Pancreas (tissue), 10 donors: ENCODE results near the gene BLOC1S4. TPM values are rescaled to one million over a fixed set of nuclear protein-coding genes. Genes with fewer than 3 reads are reported as not detected.

Source experiments
- ATAC-seq, 4 donors: fragments of 200-7000 bp; cut with Tn5 transposase; one replicate each; pipeline versions ENCODE4 v1.8.0 to v1.9.1; 2020; ENCODE audit warnings: mild to moderate bottlenecking in 4 of 4, moderate library complexity in 4 of 4
- DNase-seq, 6 donors: peaks; one replicate each; pipeline ENCODE4 v3.0.0-alpha.2; 2020
- FAIRE-seq: peaks from 2 replicates; lab custom pipeline; 2012; peaks lifted over from hg19 to GRCh38; lab: Jason Lieb, UNC
- H3K27ac ChIP-seq, 4 donors: fragments of 200-600 bp; sonication (generic); 1 replicate in 3 of 4; 2 replicates in 1 of 4; pipeline versions ENCODE4 v1.5.0 to v1.8.0; 2020
- H3K27me3 ChIP-seq, 4 donors: fragments of 200-600 bp; one replicate each; pipeline ENCODE4 v1.8.0; 2021
- H3K36me3 ChIP-seq, 3 donors: fragments of 200-600 bp; sonication (generic) in 1 of 3; one replicate each; pipeline versions ENCODE4 v1.5.0 to v1.8.0; 2020 to 2021
- H3K4me1 ChIP-seq, 3 donors: fragments of 200-600 bp; one replicate each; pipeline ENCODE4 v1.8.0; 2021
- H3K4me3 ChIP-seq, 4 donors: fragments of 200-600 bp; sonication (generic) in 2 of 4; one replicate each; pipeline versions ENCODE4 v1.5.0 to v1.8.0; 2020 to 2021
- H3K9me3 ChIP-seq, 4 donors: fragments of 200-600 bp; one replicate each; pipeline ENCODE4 v1.8.0; 2021
- CTCF ChIP-seq, 4 donors: fragments of 200-600 bp; sonication (generic) in 3 of 4; IDR thresholded peaks; one replicate each; pipeline versions ENCODE4 v1.5.0 to v1.8.0; 2021; ENCODE audit warnings: antibody characterized with exemption in 4 of 4
- WGBS, 2 donors: extraction: QIAGEN DNeasy Blood & Tissue Kit; methylation state at CpG; one replicate each; pipeline ENCODE4 v1.1.7; 2013; 5-methylcytosine and 5-hydroxymethylcytosine counted together
- intact Hi-C, 3 donors: fragments of 100-400 bp; cut with DNase I; formaldehyde crosslinking; loops; one replicate each; pipeline versions ENCODE4 v1.11.1 to v1.14.2; 2022
- polyA plus RNA-seq, 2 donors: library from polyadenylated mRNA; stranded (reverse); fragments of 200-250 nt; gene quantifications; one replicate each; pipeline ENCODE4 v1.2.3, GENCODE V29; 2013
- total RNA-seq, 6 donors: library from RNA; stranded (reverse); fragmentation: NEBNext Ultra II Directional in 4 of 6; extraction: Animal tissue kit (Norgen Biotek cat#: 25700) in 4 of 6; gene quantifications; one replicate each; pipeline versions ENCODE4 v1.2.1 to v1.2.4, GENCODE V29; 2021 to 2023
- donor health status: healthy with polysubstance abuse.
- donor health status: DM: no; HTN: no; CAD: no; lungs with moderate emphysema.
- donor health status: DM: no; HTN: no; CAD: no.
- donor health status: control.
- donor health status: control.
- donor health status: Bipolar disorder and iron deficiency.
- donor health status: DM: yes; HTN: yes; CAD: no.
- donor health status: DM: no; HTN: no; CAD: no.
- donor health status: DM: no; HTN: no; CAD: no.
- donor health status: DM: yes; HTN: yes; CAD: no.

BLOC1S4 gene
- total and polyA plus RNA-seq, 8 donors = 3.3 to 8.4 (median 5.1) TPM

GRCh38 chr4:6720202-6720699, 4.3 kb downstream of the BLOC1S4 start:
- intact Hi-C loops = loop anchor here (2.0 to 10.0 kb wide), 3 partner anchors 152 to 155 kb away; no protein-coding TSS in a partner anchor
- peak; percentile 30 to 70 (median 60) for ATAC-seq
- DNase-seq = peak; percentile 65 to 97 (median 84)
- Histone ChIP-seq H3K9me3 (no peaks in the 10 kb centered on the region), H3K27ac (no peak overlapping the region), H3K36me3 (no peaks in the 10 kb centered on the region), H3K4me3 (no peak overlapping the region), H3K27me3 (no peaks in the 10 kb centered on the region), H3K4me1 (peaks cover 0 to 16% (median 10%) of the 10 kb centered on the region in 3 donors)
- no peak for FAIRE-seq
- TF ChIP-seq CTCF (IDR thresholded peaks at IDR 0.05) = peak; percentile 61 to 89 (median 86)
- 5% methylated on average over 14 of the region's 14 CpGs for WGBS, 2 donors

- Histone ChIP-seq H3K27ac (no peak overlapping the region), H3K9me3 (no peaks in the 10 kb centered on the region), H3K4me1 (peaks cover 0 to 12% (median 10%) of the 10 kb centered on the region in 3 donors), H3K27me3 (no peaks in the 10 kb centered on the region), H3K4me3 (no peak overlapping the region), H3K36me3 (no peaks in the 10 kb centered on the region)
- FAIRE-seq (no peak), ATAC-seq (no peak), DNase-seq (no peak)
- intact Hi-C loops = loop anchor here (2.0 to 10.0 kb wide), 3 partner anchors 151 to 154 kb away; no protein-coding TSS in a partner anchor
- TF ChIP-seq CTCF (IDR thresholded peaks at IDR 0.05) = no peak
- 92 to 93% methylated on average over 10 of the region's 10 CpGs for WGBS, 2 donors
These were observed 5.1 kb downstream of the BLOC1S4 start for GRCh38 chr4:6721121-6721520.

GRCh38 chr4:6722891-6723290, 6.9 kb downstream of the BLOC1S4 start:
- no peak for TF ChIP-seq CTCF (IDR thresholded peaks at IDR 0.05)
- 87 to 91% methylated on average over 12 of the region's 12 CpGs for WGBS, 2 donors
- Histone ChIP-seq H3K9me3 (no peaks in the 10 kb centered on the region), H3K36me3 (no peaks in the 10 kb centered on the region), H3K4me3 (no peak overlapping the region), H3K4me1 (peaks cover 0 to 2% (median 2%) of the 10 kb centered on the region in 3 donors), H3K27me3 (no peaks in the 10 kb centered on the region), H3K27ac (no peak overlapping the region)
- intact Hi-C loops = loop anchor here in 2 of 3 donors (5.0 to 10.0 kb wide), 2 partner anchors 149 to 152 kb away; no protein-coding TSS in a partner anchor
- ATAC-seq (no peak), DNase-seq (no peak), FAIRE-seq (no peak)

GRCh38 chr4:6723851-6724250, 7.9 kb downstream of the BLOC1S4 start:
- DNase-seq (no peak), ATAC-seq (no peak), FAIRE-seq (no peak)
- no peak overlapping the region for H3K27ac ChIP-seq
- no peaks in the 10 kb centered on the region for H3K9me3 ChIP-seq
- no peak for TF ChIP-seq CTCF (IDR thresholded peaks at IDR 0.05)
- no peak overlapping the region for H3K4me3 ChIP-seq
- no peaks in the 10 kb centered on the region for H3K4me1 ChIP-seq
- H3K27me3 ChIP-seq = no peaks in the 10 kb centered on the region
- no peaks in the 10 kb centered on the region for H3K36me3 ChIP-seq
- intact Hi-C loops = loop anchor here in 2 of 3 donors (5.0 to 10.0 kb wide), 2 partner anchors 148 to 151 kb away; no protein-coding TSS in a partner anchor
- 90 to 91% methylated on average over 8 of the region's 8 CpGs for WGBS, 2 donors
